NB4 (cell line): ENCODE data around the gene LAMC2.

ENCODE experiments used
- DNase-seq: peaks from one replicate; pipeline ENCODE4 v3.0.0; 2010; ENCODE audit warnings: low read depth
- H3K4me3 ChIP-seq: one replicate; pipeline ENCODE4 v1.5.1; 2011; ENCODE audit warnings: mild to moderate bottlenecking, low read depth, low read length, moderate library complexity
- MYC ChIP-seq: IDR thresholded peaks from 2 replicates; pipeline ENCODE4 v1.6.1; 2011; ENCODE audit warnings: low read depth, low read length
- POLR2A ChIP-seq: IDR thresholded peaks from 2 replicates; pipeline ENCODE4 v1.6.1; 2011; ENCODE audit warnings: mild to moderate bottlenecking; ENCODE audit not compliant: insufficient read length; ENCODE audit errors: extremely low read depth
- TF ChIP-seq, protein P1 (sequence below): IDR thresholded peaks from one replicate; pipeline ENCODE4 v1.5.1; 2012; ENCODE audit warnings: low read depth, low read length
- TF ChIP-seq, protein P2 (sequence below): IDR thresholded peaks from 2 replicates; pipeline ENCODE4 v1.6.1; 2011; ENCODE audit warnings: low read depth, low read length

LAMC2 gene

DNA sequence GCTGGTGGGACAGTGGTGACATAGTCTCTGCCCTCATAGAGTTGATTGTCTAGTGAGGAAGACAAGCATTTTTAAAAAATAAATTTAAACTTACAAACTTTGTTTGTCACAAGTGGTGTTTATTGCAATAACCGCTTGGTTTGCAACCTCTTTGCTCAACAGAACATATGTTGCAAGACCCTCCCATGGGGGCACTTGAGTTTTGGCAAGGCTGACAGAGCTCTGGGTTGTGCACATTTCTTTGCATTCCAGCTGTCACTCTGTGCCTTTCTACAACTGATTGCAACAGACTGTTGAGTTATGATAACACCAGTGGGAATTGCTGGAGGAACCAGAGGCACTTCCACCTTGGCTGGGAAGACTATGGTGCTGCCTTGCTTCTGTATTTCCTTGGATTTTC lies 58.4 kb downstream of the LAMC2 start:
- H3K4me3 ChIP-seq, result no peak overlapping the region
- peak; percentile 97 for DNase-seq
- TF ChIP-seq, protein P1, sequence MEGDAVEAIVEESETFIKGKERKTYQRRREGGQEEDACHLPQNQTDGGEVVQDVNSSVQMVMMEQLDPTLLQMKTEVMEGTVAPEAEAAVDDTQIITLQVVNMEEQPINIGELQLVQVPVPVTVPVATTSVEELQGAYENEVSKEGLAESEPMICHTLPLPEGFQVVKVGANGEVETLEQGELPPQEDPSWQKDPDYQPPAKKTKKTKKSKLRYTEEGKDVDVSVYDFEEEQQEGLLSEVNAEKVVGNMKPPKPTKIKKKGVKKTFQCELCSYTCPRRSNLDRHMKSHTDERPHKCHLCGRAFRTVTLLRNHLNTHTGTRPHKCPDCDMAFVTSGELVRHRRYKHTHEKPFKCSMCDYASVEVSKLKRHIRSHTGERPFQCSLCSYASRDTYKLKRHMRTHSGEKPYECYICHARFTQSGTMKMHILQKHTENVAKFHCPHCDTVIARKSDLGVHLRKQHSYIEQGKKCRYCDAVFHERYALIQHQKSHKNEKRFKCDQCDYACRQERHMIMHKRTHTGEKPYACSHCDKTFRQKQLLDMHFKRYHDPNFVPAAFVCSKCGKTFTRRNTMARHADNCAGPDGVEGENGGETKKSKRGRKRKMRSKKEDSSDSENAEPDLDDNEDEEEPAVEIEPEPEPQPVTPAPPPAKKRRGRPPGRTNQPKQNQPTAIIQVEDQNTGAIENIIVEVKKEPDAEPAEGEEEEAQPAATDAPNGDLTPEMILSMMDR, result no peak
- TF ChIP-seq POLR2A, result no peak
- TF ChIP-seq, protein P2, sequence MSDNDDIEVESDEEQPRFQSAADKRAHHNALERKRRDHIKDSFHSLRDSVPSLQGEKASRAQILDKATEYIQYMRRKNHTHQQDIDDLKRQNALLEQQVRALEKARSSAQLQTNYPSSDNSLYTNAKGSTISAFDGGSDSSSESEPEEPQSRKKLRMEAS, result no peak
- TF ChIP-seq MYC, result no peak

DNA sequence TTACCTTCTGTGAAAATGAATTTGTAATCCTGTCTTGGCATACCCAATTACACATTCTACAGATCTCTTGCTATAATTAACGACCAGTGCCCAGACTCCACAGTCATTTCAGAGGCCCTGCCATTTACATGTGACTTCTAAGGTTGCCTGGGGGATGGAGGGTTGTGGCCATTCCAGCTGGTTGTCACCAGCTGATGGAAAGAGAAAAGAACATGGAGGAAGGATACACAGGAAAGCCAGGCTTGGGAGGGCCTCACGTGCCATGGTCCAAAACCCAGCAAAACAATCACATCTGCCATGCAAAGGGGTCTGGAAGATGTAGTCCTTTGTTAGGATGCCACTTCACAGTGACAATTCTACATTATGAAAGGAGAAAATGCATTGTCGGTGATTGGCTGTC lies 59.3 kb downstream of the LAMC2 start:
- DNase-seq, result no peak
- TF ChIP-seq MYC (no peak), POLR2A (no peak)
- TF ChIP-seq, protein P2, result no peak
- TF ChIP-seq, protein P1, result no peak
- no peak overlapping the region for H3K4me3 ChIP-seq

DNA sequence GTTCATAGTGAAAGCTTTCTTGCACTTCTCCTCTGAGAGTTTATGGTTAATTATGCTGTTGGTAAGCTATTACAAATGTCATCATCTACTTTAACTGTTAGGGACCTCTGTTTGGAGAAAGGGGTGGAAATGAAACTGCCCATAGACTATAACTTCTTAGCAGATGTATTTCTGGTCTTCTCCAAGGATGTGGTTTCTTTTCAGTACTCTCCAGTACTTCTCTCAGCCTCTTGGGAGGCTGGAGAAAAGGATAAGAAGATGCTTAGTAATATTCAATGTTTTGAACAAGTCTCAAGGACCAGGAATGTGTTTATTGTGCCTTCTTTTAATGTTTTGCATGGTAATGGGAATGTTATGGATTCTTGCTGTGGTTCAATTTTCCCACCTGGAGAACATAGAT lies 60.4 kb downstream of the LAMC2 start:
- DNase-seq, result peak; percentile 38
- no peak overlapping the region for H3K4me3 ChIP-seq

DNA sequence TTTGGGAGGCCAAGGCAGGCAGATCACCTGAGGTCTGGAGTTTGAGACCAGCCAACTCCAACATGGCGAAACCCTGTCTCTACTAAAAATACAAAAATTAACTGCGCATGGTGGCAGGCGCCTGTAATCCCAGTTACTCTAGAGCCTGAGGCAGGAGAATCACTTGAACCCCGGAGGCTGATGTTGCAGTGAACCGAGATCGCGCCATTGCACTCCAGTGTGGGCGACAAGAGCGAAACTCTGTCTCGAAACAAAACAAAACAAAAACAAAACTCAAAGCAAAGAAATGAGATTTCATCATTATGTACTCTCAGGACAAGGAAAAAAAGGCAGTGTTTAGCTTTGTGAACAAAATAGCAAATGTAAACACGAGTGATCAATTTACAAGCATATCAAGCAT lies 61.0 kb downstream of the LAMC2 start:
- TF ChIP-seq, protein P2, result no peak
- TF ChIP-seq MYC (no peak), POLR2A (no peak)
- TF ChIP-seq, protein P1, result no peak
- no peak overlapping the region for H3K4me3 ChIP-seq
- no peak for DNase-seq

More for the DNA sequence above, 60.4 kb downstream of the LAMC2 start:
- TF ChIP-seq, protein P1, result no peak
- no peak for TF ChIP-seq POLR2A
- TF ChIP-seq MYC, result no peak
- TF ChIP-seq, protein P2, result no peak

DNA sequence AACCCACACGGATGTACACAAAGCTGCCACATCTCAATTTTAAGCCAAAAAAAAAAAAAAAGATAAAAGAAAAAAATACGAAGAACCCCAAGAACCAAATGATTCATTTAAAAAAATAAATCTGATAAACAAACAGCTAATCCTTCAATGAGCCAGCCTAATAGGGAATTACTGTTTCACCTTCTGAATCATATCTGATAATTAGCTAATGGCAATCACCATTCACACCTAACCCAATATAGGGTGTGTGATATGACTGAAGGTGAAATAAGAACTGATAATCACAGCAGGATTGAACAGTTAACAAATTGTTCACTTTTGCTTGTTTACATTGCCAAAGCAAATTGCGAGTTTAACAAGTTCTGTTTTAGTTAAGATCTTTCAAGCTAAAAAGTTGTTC lies 61.4 kb downstream of the LAMC2 start:
- TF ChIP-seq POLR2A (no peak), MYC (no peak)
- TF ChIP-seq, protein P2, result no peak
- TF ChIP-seq, protein P1, result no peak
- no peak for DNase-seq

DNA sequence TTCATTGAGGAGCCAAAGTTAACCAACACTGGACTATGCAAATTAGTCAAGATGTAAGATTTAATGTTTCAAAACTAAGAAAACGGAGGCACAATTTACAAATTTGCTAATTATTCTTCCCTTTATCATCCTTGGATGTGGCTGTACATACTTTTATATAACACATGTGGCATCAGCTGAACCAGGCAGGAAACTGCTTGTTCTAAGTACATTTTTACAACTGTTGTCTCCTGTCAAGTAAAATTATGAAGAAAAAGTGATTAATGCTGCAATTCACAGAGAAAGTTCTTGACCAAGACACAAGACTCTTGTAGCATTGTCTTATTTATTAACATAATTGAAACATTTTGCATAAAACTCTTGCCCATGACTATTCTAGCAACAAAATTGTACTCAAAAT lies 61.9 kb downstream of the LAMC2 start:
- no peak for DNase-seq
- H3K4me3 ChIP-seq, result no peak overlapping the region
- TF ChIP-seq MYC, result no peak

More for the DNA sequence above, 61.4 kb downstream of the LAMC2 start:
- H3K4me3 ChIP-seq, result no peak overlapping the region
